GM23338 (cell line): ENCODE results near the gene CENPS. TPM values are rescaled to one million over a fixed set of nuclear protein-coding genes. Genes with fewer than 3 reads are reported as not detected.

Experiments used
- ATAC-seq: fragments of 200-7000 bp; cut with Tn5 transposase; 3 replicates; pipeline ENCODE4 v1.9.1; 2020
- DNase-seq: peaks from one replicate; pipeline ENCODE4 v3.0.0-alpha.2; 2015; ENCODE audit warnings: low spot score
- H2AFZ ChIP-seq: fragments of 200-600 bp; sonication (generic); 2 replicates; pipeline ENCODE4 v1.8.0; 2016; ENCODE audit warnings: antibody characterized with exemption, mild to moderate bottlenecking, moderate library complexity
- H3F3A ChIP-seq: fragments of 200-600 bp; sonication (generic); replicated peaks from 2 replicates; pipeline ENCODE4 v1.8.0; 2017; ENCODE audit warnings: antibody characterized with exemption, mixed run types, low read depth
- H3K27ac ChIP-seq: fragments of 200-600 bp; sonication (generic); 2 replicates; pipeline ENCODE4 v1.6.1; 2016; ENCODE audit warnings: low read depth
- H3K27me3 ChIP-seq: fragments of 200-600 bp; sonication (generic); 2 replicates; pipeline ENCODE4 v1.8.0; 2016; ENCODE audit warnings: mild to moderate bottlenecking, mixed run types, moderate library complexity; ENCODE audit not compliant: insufficient read depth
- H3K36me3 ChIP-seq: fragments of 200-600 bp; sonication (generic); 2 replicates; pipeline ENCODE4 v1.8.0; 2016; ENCODE audit warnings: mild to moderate bottlenecking; ENCODE audit not compliant: insufficient read depth
- H3K4me1 ChIP-seq: fragments of 200-600 bp; sonication (generic); 2 replicates; pipeline ENCODE4 v1.8.0; 2016; ENCODE audit warnings: mild to moderate bottlenecking, moderate library complexity; ENCODE audit not compliant: insufficient read depth
- H3K4me2 ChIP-seq: fragments of 200-600 bp; sonication (generic); 2 replicates; pipeline ENCODE4 v1.7.1; 2017; ENCODE audit warnings: mixed run types
- H3K4me3 ChIP-seq: fragments of 200-600 bp; sonication (generic); 2 replicates; pipeline ENCODE4 v1.6.1; 2016; ENCODE audit warnings: mixed run types
- H3K79me2 ChIP-seq: fragments of 200-600 bp; sonication (generic); replicated peaks from 2 replicates; pipeline ENCODE4 v1.8.0; 2017; ENCODE audit warnings: mild to moderate bottlenecking; ENCODE audit not compliant: insufficient read depth
- H3K9me2 ChIP-seq: fragments of 200-600 bp; sonication (generic); 2 replicates; pipeline ENCODE4 v1.8.0; 2017; ENCODE audit not compliant: insufficient read depth
- H4K20me1 ChIP-seq: fragments of 200-600 bp; sonication (generic); replicated peaks from 2 replicates; pipeline ENCODE4 v1.8.0; 2017; ENCODE audit warnings: mild to moderate bottlenecking; ENCODE audit not compliant: insufficient read depth
- H3K27ac Mint-ChIP-seq: 2 replicates; pipeline ENCODE4 v1.8.0; 2020; ENCODE audit warnings: inconsistent platforms, mild to moderate bottlenecking, moderate library complexity, mixed read lengths
- H3K27me3 Mint-ChIP-seq: 3 replicates; pipeline ENCODE4 v1.8.0; 2022; ENCODE audit warnings: low read depth, mild to moderate bottlenecking, moderate library complexity, mixed read lengths, inconsistent platforms; ENCODE audit not compliant: insufficient read depth, poor library complexity
- H3K36me3 Mint-ChIP-seq: 3 replicates; pipeline ENCODE4 v1.8.0; 2021; ENCODE audit warnings: low read depth, mild to moderate bottlenecking, inconsistent platforms, moderate library complexity, mixed read lengths
- H3K4me1 Mint-ChIP-seq: 3 replicates; pipeline ENCODE4 v1.8.0; 2020; ENCODE audit warnings: mild to moderate bottlenecking, inconsistent platforms, mixed read lengths
- H3K4me3 Mint-ChIP-seq: 3 replicates; pipeline ENCODE4 v1.8.0; 2021; ENCODE audit warnings: moderate library complexity, mild to moderate bottlenecking, inconsistent platforms, mixed read lengths
- H3K9me3 Mint-ChIP-seq: 3 replicates; pipeline ENCODE4 v1.8.0; 2020; ENCODE audit warnings: moderate library complexity, mild to moderate bottlenecking, inconsistent platforms, mixed read lengths
- CREB1 ChIP-seq: fragments of 250-450 bp; sonication (Bioruptor Pico); IDR thresholded peaks from 2 replicates; pipeline ENCODE4 v1.5.0; 2020; ENCODE audit warnings: low read depth, mild to moderate bottlenecking, moderate library complexity
- EZH2phosphoT487 ChIP-seq: fragments of 200-600 bp; sonication (generic); IDR thresholded peaks from one replicate; pipeline ENCODE4 v1.8.1; 2018; ENCODE audit warnings: antibody characterized with exemption; ENCODE audit not compliant: unreplicated experiment
- JUNB ChIP-seq: IDR thresholded peaks from one replicate; pipeline ENCODE4 v1.6.1; 2016; ENCODE audit warnings: antibody characterized with exemption; ENCODE audit not compliant: unreplicated experiment
- NANOG ChIP-seq: IDR thresholded peaks from 2 replicates; pipeline ENCODE4 v1.6.1; 2016; ENCODE audit warnings: antibody characterized with exemption, borderline replicate concordance
- POLR2AphosphoS5 ChIP-seq: IDR thresholded peaks from 2 replicates; pipeline ENCODE4 v1.6.1; 2016; ENCODE audit warnings: antibody characterized with exemption, low read depth
- REST ChIP-seq: IDR thresholded peaks from one replicate; pipeline ENCODE4 v1.6.1; 2018; ENCODE audit warnings: antibody characterized with exemption; ENCODE audit not compliant: unreplicated experiment
- STAT1 ChIP-seq: IDR thresholded peaks from one replicate; pipeline ENCODE4 v1.6.1; 2016; ENCODE audit warnings: antibody characterized with exemption; ENCODE audit not compliant: unreplicated experiment
- ZNF331 ChIP-seq: fragments of 250-450 bp; sonication (Bioruptor Pico); IDR thresholded peaks from 2 replicates; pipeline ENCODE4 v1.5.0; 2020; ENCODE audit warnings: low read depth, mild to moderate bottlenecking, moderate library complexity
- polyA plus RNA-seq: library from polyadenylated mRNA; unstranded; fragments of >200 nt; fragmentation: Nextera tagmentation; extraction: Ambion mirVana; gene quantifications from 2 replicates; pipeline ENCODE4 v1.2.1, GENCODE V29; 2016
- total RNA-seq: library from RNA; depleted of rRNA; stranded (reverse); fragments of >200 nt; shearing (Covaris generic); gene quantifications from 2 replicates; pipeline ENCODE4 v1.2.3, GENCODE V29; 2014
- TF ChIP-seq, protein P1 (sequence below): IDR thresholded peaks from 2 replicates; pipeline ENCODE4 v1.6.1; 2016; ENCODE audit warnings: antibody characterized with exemption
- TF ChIP-seq, protein P2 (sequence below): fragments of 250-450 bp; sonication (Bioruptor Pico); IDR thresholded peaks from 2 replicates; pipeline ENCODE4 v1.5.0; 2020; ENCODE audit warnings: mild to moderate bottlenecking, moderate library complexity
- TF ChIP-seq, protein P3 (sequence below), 2 experiments: fragments of 200-600 bp in 1 of 2; sonication (generic) in 1 of 2; conservative IDR thresholded peaks; 2 replicates each; pipeline versions ENCODE4 v1.5.1 to v1.6.1; 2016 to 2017; ENCODE audit warnings: antibody characterized with exemption in 2 of 2, low read depth in 2 of 2, mild to moderate bottlenecking in 2 of 2, moderate library complexity in 1 of 2

The CENPS gene
- total and polyA plus RNA-seq, 2 experiments from 2014 or later = 4.7 to 31.3 TPM

- TF ChIP-seq REST = no peak
- TF ChIP-seq, protein P1, sequence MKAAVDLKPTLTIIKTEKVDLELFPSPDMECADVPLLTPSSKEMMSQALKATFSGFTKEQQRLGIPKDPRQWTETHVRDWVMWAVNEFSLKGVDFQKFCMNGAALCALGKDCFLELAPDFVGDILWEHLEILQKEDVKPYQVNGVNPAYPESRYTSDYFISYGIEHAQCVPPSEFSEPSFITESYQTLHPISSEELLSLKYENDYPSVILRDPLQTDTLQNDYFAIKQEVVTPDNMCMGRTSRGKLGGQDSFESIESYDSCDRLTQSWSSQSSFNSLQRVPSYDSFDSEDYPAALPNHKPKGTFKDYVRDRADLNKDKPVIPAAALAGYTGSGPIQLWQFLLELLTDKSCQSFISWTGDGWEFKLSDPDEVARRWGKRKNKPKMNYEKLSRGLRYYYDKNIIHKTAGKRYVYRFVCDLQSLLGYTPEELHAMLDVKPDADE = peak; percentile 56; the same call in 1 of the 2 replicates
- TF ChIP-seq STAT1 = no peak
- no peak for TF ChIP-seq EZH2phosphoT487
Observed at GRCh38 chr1:10398734-10399443, 31.3 kb upstream of the CENPS start, which contains the start of gene PGD (continued).

GRCh38 chr1:10399444-10399941 lies 30.7 kb upstream of the CENPS start:
- H3K27me3 ChIP-seq = no peaks in the 10 kb centered on the region
- peak overlapping the region; percentile 98 for H3K4me3 ChIP-seq
- peaks cover 35% of the 10 kb centered on the region for H3K36me3 ChIP-seq
- peaks cover 40% of the 10 kb centered on the region for H3K79me2 ChIP-seq
- H3K4me1 ChIP-seq = peaks cover 12% of the 10 kb centered on the region
- H3K36me3 Mint-ChIP-seq = peaks cover 53% of the 10 kb centered on the region
- no peaks in the 10 kb centered on the region for H3K9me2 ChIP-seq
- DNase-seq (no peak), ATAC-seq (no peak)
- H3F3A ChIP-seq = peaks cover 20% of the 10 kb centered on the region
- H3K4me1 Mint-ChIP-seq = peaks cover 13% of the 10 kb centered on the region
- peak overlapping the region; percentile 87 for H3K27ac Mint-ChIP-seq
- peak overlapping the region; percentile 96 for H3K4me3 Mint-ChIP-seq
- no peaks in the 10 kb centered on the region; the same call in 2 of the 3 replicates for H3K9me3 Mint-ChIP-seq
- H3K27me3 Mint-ChIP-seq = peaks cover 1% of the 10 kb centered on the region
- peak overlapping the region; percentile 78; the same call in 1 of the 2 replicates for H2AFZ ChIP-seq
- H3K4me2 ChIP-seq = peak overlapping the region; percentile 99
- H3K27ac ChIP-seq = peak overlapping the region; percentile 91
- peaks cover 39% of the 10 kb centered on the region for H4K20me1 ChIP-seq
- TF ChIP-seq CREB1 (CRISPR knock-in tag) = no peak
- no peak for TF ChIP-seq ZNF331 (CRISPR knock-in tag)
- TF ChIP-seq, protein P2, sequence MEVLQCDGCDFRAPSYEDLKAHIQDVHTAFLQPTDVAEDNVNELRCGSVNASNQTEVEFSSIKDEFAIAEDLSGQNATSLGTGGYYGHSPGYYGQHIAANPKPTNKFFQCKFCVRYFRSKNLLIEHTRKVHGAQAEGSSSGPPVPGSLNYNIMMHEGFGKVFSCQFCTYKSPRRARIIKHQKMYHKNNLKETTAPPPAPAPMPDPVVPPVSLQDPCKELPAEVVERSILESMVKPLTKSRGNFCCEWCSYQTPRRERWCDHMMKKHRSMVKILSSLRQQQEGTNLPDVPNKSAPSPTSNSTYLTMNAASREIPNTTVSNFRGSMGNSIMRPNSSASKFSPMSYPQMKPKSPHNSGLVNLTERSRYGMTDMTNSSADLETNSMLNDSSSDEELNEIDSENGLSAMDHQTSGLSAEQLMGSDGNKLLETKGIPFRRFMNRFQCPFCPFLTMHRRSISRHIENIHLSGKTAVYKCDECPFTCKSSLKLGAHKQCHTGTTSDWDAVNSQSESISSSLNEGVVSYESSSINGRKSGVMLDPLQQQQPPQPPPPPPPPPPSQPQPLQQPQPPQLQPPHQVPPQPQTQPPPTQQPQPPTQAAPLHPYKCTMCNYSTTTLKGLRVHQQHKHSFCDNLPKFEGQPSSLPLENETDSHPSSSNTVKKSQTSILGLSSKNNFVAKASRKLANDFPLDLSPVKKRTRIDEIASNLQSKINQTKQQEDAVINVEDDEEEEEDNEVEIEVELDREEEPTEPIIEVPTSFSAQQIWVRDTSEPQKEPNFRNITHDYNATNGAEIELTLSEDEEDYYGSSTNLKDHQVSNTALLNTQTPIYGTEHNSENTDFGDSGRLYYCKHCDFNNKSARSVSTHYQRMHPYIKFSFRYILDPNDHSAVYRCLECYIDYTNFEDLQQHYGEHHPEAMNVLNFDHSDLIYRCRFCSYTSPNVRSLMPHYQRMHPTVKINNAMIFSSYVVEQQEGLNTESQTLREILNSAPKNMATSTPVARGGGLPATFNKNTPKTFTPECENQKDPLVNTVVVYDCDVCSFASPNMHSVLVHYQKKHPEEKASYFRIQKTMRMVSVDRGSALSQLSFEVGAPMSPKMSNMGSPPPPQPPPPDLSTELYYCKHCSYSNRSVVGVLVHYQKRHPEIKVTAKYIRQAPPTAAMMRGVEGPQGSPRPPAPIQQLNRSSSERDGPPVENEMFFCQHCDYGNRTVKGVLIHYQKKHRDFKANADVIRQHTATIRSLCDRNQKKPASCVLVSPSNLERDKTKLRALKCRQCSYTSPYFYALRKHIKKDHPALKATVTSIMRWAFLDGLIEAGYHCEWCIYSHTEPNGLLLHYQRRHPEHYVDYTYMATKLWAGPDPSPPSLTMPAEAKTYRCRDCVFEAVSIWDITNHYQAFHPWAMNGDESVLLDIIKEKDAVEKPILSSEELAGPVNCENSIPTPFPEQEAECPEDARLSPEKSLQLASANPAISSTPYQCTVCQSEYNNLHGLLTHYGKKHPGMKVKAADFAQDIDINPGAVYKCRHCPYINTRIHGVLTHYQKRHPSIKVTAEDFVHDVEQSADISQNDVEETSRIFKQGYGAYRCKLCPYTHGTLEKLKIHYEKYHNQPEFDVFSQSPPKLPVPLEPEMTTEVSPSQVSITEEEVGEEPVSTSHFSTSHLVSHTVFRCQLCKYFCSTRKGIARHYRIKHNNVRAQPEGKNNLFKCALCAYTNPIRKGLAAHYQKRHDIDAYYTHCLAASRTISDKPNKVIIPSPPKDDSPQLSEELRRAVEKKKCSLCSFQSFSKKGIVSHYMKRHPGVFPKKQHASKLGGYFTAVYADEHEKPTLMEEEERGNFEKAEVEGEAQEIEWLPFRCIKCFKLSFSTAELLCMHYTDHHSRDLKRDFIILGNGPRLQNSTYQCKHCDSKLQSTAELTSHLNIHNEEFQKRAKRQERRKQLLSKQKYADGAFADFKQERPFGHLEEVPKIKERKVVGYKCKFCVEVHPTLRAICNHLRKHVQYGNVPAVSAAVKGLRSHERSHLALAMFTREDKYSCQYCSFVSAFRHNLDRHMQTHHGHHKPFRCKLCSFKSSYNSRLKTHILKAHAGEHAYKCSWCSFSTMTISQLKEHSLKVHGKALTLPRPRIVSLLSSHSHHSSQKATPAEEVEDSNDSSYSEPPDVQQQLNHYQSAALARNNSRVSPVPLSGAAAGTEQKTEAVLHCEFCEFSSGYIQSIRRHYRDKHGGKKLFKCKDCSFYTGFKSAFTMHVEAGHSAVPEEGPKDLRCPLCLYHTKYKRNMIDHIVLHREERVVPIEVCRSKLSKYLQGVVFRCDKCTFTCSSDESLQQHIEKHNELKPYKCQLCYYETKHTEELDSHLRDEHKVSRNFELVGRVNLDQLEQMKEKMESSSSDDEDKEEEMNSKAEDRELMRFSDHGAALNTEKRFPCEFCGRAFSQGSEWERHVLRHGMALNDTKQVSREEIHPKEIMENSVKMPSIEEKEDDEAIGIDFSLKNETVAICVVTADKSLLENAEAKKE (CRISPR knock-in tag) = no peak
- TF ChIP-seq POLR2AphosphoS5 = no peak
- TF ChIP-seq NANOG = no peak
- TF ChIP-seq, protein P3, sequence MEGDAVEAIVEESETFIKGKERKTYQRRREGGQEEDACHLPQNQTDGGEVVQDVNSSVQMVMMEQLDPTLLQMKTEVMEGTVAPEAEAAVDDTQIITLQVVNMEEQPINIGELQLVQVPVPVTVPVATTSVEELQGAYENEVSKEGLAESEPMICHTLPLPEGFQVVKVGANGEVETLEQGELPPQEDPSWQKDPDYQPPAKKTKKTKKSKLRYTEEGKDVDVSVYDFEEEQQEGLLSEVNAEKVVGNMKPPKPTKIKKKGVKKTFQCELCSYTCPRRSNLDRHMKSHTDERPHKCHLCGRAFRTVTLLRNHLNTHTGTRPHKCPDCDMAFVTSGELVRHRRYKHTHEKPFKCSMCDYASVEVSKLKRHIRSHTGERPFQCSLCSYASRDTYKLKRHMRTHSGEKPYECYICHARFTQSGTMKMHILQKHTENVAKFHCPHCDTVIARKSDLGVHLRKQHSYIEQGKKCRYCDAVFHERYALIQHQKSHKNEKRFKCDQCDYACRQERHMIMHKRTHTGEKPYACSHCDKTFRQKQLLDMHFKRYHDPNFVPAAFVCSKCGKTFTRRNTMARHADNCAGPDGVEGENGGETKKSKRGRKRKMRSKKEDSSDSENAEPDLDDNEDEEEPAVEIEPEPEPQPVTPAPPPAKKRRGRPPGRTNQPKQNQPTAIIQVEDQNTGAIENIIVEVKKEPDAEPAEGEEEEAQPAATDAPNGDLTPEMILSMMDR (conservative IDR thresholded peaks at IDR 0.05; ENCODE audit: low read depth in 2 of 2) = no peak
- no peak for TF ChIP-seq JUNB
